ENCODE data around the gene PRRG3. TPM values are rescaled to one million over a fixed set of nuclear protein-coding genes. Genes with fewer than 3 reads are reported as not detected.

Gene PRRG3
- total and polyA plus RNA-seq, 9 of the 15 experiments (the other 6 are each of a cell fraction or from before 2014, with no cell fraction given) = not detected

GRCh38 chrX:151741606-151742005 is 46.3 kb downstream of the PRRG3 start (continued):
- TF ChIP-seq RERE (CRISPR knock-in tag; IDR thresholded peaks at IDR 0.05; ENCODE audit: borderline replicate concordance) (no peak), ZNF224 (CRISPR knock-in tag; IDR thresholded peaks at IDR 0.05) (no peak), RREB1 (CRISPR knock-in tag; IDR thresholded peaks at IDR 0.05) (no peak), RBM25 (IDR thresholded peaks at IDR 0.05; ENCODE audit: low read depth, low read length, severe bottlenecking) (no peak), HIVEP1 (CRISPR knock-in tag; IDR thresholded peaks at IDR 0.05) (no peak)

All from K562 (cell line).